Fibroblast of lung (primary cell): ENCODE data around the gene UCN2. TPM values are rescaled to one million over a fixed set of nuclear protein-coding genes. Genes with fewer than 3 reads are reported as not detected.

ENCODE experiments used
- DNase-seq, 2 donors: peaks; one replicate each; pipeline versions ENCODE4 v3.0.0 to v3.0.0-alpha.2; 2010; ENCODE audit warnings: low read depth in 2 of 2
- H2AFZ ChIP-seq: 2 replicates; pipeline ENCODE4 v1.5.1; 2012; ENCODE audit warnings: low read length, control low read depth, inconsistent platforms
- H3K27ac ChIP-seq: 2 replicates; pipeline ENCODE4 v1.5.1; 2011; ENCODE audit warnings: low read length, control low read depth; ENCODE audit not compliant: insufficient read depth
- H3K27me3 ChIP-seq: 2 replicates; pipeline ENCODE4 v1.5.1; 2011; ENCODE audit warnings: mild to moderate bottlenecking, low read length; ENCODE audit not compliant: control insufficient read depth, insufficient read depth
- H3K36me3 ChIP-seq: 2 replicates; pipeline ENCODE4 v1.5.1; 2011; ENCODE audit warnings: low read length; ENCODE audit not compliant: control insufficient read depth, insufficient read depth
- H3K4me1 ChIP-seq: 2 replicates; pipeline ENCODE4 v1.5.1; 2011; ENCODE audit warnings: low read length; ENCODE audit not compliant: control insufficient read depth, insufficient read depth; ENCODE audit errors: extremely low read depth
- H3K4me2 ChIP-seq: 2 replicates; pipeline ENCODE4 v1.5.1; 2011; ENCODE audit warnings: low read length, control low read depth; ENCODE audit not compliant: insufficient read depth; ENCODE audit errors: extremely low read depth
- H3K4me3 ChIP-seq, 4 experiments: fragments of 200-600 bp in 1 of 4; sonication (generic) in 1 of 4; replicated peaks in 1 of 4; 2 replicates each; pipeline ENCODE4 v1.5.1; 2011 to 2016; ENCODE audit warnings: low read length in 4 of 4, low read depth in 3 of 4, mild to moderate bottlenecking in 3 of 4, control low read depth in 2 of 4, inconsistent platforms in 1 of 4, mixed read lengths in 1 of 4; ENCODE audit not compliant: insufficient read depth in 1 of 4; ENCODE audit errors: control extremely low read depth in 1 of 4
- H3K79me2 ChIP-seq: 2 replicates; pipeline ENCODE4 v1.5.1; 2012; ENCODE audit warnings: mild to moderate bottlenecking, low read length, inconsistent platforms; ENCODE audit not compliant: control insufficient read depth, insufficient read depth
- H3K9ac ChIP-seq: 2 replicates; pipeline ENCODE4 v1.5.1; 2011; ENCODE audit warnings: mild to moderate bottlenecking, low read length, control low read depth; ENCODE audit not compliant: insufficient read depth
- H3K9me3 ChIP-seq: 2 replicates; pipeline ENCODE4 v1.5.1; 2012; ENCODE audit warnings: low read depth, low read length; ENCODE audit not compliant: control insufficient read depth, insufficient read depth
- H4K20me1 ChIP-seq: 2 replicates; pipeline ENCODE4 v1.5.1; 2011; ENCODE audit warnings: low read length; ENCODE audit not compliant: control insufficient read depth, insufficient read depth; ENCODE audit errors: extremely low read depth
- EZH2 ChIP-seq: IDR thresholded peaks from 2 replicates; pipeline ENCODE4 v1.5.1; 2012; ENCODE audit warnings: low read length, control low read depth, mild to moderate bottlenecking; ENCODE audit errors: missing control alignments
- polyA plus RNA-seq, 2 donors: library from polyadenylated mRNA; depleted of rRNA in 1 of 2; stranded (reverse) in 1 of 2; unstranded in 1 of 2; fragments of >200 nt; gene quantifications; 2 replicates each; pipeline ENCODE4 v1.2.1, GENCODE V29; 2011 to 2012; ENCODE audit warnings: missing spikeins in 1 of 2
- total RNA-seq: library from RNA; depleted of rRNA; stranded (reverse); fragments of >200 nt; gene quantifications from 2 replicates; pipeline ENCODE4 v1.2.1, GENCODE V29; 2014
- TF ChIP-seq, protein P1 (sequence below), 2 donors: IDR thresholded peaks in 1 of 2; conservative IDR thresholded peaks in 1 of 2; 1 replicate in 1 of 2; 2 replicates in 1 of 2; pipeline ENCODE4 v1.5.1; 2011 to 2012; ENCODE audit warnings: low read length in 2 of 2, control low read depth in 1 of 2, inconsistent platforms in 1 of 2, low read depth in 1 of 2, mild to moderate bottlenecking in 1 of 2

Gene UCN2
- total and polyA plus RNA-seq, 2 donors (not counting 1 experiment from before 2014, with no cell fraction given): 0.07 to 0.66 TPM

GRCh38 chr3:48575366-48575765 lies 11.8 kb upstream of the UCN2 start:
- H4K20me1 ChIP-seq: no peaks in the 10 kb centered on the region
- no peaks in the 10 kb centered on the region for H3K4me1 ChIP-seq
- no peak overlapping the region for H3K4me3 ChIP-seq
- H3K4me2 ChIP-seq: no peak overlapping the region
- H2AFZ ChIP-seq: no peak overlapping the region
- H3K27me3 ChIP-seq: no peaks in the 10 kb centered on the region
- no peak overlapping the region for H3K27ac ChIP-seq
- H3K9ac ChIP-seq: no peak overlapping the region
- no peak for TF ChIP-seq EZH2
- TF ChIP-seq, protein P1, sequence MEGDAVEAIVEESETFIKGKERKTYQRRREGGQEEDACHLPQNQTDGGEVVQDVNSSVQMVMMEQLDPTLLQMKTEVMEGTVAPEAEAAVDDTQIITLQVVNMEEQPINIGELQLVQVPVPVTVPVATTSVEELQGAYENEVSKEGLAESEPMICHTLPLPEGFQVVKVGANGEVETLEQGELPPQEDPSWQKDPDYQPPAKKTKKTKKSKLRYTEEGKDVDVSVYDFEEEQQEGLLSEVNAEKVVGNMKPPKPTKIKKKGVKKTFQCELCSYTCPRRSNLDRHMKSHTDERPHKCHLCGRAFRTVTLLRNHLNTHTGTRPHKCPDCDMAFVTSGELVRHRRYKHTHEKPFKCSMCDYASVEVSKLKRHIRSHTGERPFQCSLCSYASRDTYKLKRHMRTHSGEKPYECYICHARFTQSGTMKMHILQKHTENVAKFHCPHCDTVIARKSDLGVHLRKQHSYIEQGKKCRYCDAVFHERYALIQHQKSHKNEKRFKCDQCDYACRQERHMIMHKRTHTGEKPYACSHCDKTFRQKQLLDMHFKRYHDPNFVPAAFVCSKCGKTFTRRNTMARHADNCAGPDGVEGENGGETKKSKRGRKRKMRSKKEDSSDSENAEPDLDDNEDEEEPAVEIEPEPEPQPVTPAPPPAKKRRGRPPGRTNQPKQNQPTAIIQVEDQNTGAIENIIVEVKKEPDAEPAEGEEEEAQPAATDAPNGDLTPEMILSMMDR (conservative IDR thresholded peaks at IDR 0.05 in 1 of 2, IDR thresholded peaks at IDR 0.05 in 1 of 2; ENCODE audit: low read depth in 1 of 2, low read length in 2 of 2): no peak
- no peaks in the 10 kb centered on the region for H3K9me3 ChIP-seq
- H3K79me2 ChIP-seq: no peaks in the 10 kb centered on the region
- H3K36me3 ChIP-seq: peaks cover 4% of the 10 kb centered on the region
- DNase-seq: no peak

DNA sequence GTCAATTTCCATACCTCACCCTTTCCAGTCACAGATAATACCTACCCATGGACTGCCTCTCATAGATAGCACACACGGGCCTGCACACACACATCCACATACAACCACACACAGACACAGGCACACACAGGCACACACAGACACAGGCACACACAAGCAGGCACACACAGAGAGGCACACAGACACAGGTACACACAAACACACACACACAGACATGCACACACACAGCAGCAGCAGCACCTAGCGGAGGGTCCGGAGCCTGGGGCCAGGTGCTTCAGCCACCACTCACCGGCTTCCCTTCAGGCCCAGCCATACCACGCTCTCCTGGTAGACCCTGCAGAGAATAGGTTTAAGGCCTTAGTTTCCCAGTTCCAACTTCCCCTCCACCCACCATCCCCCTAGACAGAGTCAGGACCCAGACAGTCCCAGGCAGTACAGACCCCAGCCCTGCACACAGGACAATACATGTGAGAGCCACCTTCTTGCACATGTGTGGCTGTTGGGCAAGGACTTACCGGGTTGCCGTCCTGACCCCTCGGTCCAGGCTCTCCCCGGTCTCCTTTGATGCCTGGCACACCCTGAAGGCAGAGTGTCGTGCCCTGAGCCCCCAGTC lies 10.5 kb upstream of the UCN2 start:
- H3K9me3 ChIP-seq: no peaks in the 10 kb centered on the region
- H4K20me1 ChIP-seq: no peaks in the 10 kb centered on the region
- peaks cover 2% of the 10 kb centered on the region for H3K36me3 ChIP-seq
- H3K79me2 ChIP-seq: no peaks in the 10 kb centered on the region
- no peak overlapping the region for H3K9ac ChIP-seq
- H2AFZ ChIP-seq: no peak overlapping the region
- TF ChIP-seq, protein P1 (conservative IDR thresholded peaks at IDR 0.05 in 1 of 2, IDR thresholded peaks at IDR 0.05 in 1 of 2; ENCODE audit: low read depth in 1 of 2, low read length in 2 of 2): no peak
- no peak for TF ChIP-seq EZH2
- H3K27me3 ChIP-seq: no peaks in the 10 kb centered on the region
- H3K4me3 ChIP-seq: no peak overlapping the region
- H3K4me2 ChIP-seq: no peak overlapping the region
- no peak for DNase-seq
- no peak overlapping the region for H3K27ac ChIP-seq
- no peaks in the 10 kb centered on the region for H3K4me1 ChIP-seq

DNA sequence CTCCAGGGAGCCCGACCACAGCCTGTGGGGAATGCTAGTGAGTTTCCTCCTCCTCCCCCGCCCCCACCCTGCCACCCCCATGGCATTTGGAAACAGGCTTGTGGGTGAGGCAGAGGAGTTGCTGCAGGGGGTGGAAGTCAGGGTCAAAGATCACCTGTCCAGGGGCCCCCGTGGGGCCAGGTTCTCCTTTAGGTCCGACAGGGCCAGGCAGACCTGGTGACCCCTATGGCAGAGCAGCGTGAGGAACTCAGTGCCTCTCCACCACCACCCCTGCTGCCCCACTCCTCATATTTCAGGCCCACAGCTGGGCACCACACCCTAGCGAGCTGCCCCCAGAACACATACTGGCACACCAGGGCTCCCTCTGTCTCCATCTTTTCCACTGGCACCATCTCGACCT lies 8.9 kb upstream of the UCN2 start:
- Histone ChIP-seq H3K4me3 (no peak overlapping the region), H3K27ac (no peak overlapping the region), H2AFZ (no peak overlapping the region), H3K9ac (no peak overlapping the region), H3K4me2 (no peak overlapping the region), H3K4me1 (no peaks in the 10 kb centered on the region), H3K36me3 (peaks cover 2% of the 10 kb centered on the region), H3K79me2 (no peaks in the 10 kb centered on the region), H3K27me3 (no peaks in the 10 kb centered on the region), H3K9me3 (no peaks in the 10 kb centered on the region), H4K20me1 (no peaks in the 10 kb centered on the region)
- DNase-seq: no peak
- TF ChIP-seq EZH2: no peak
- TF ChIP-seq, protein P1 (conservative IDR thresholded peaks at IDR 0.05 in 1 of 2, IDR thresholded peaks at IDR 0.05 in 1 of 2; ENCODE audit: low read depth in 1 of 2, low read length in 2 of 2): no peak
